Measurements from ENCODE around the gene A2M. TPM values are rescaled to one million over a fixed set of nuclear protein-coding genes. Genes with fewer than 3 reads are reported as not detected.

Gene A2M
- total and polyA plus RNA-seq, 2 of the 4 experiments (the other 2 are of a cell fraction) = 1.1 to 3.2 TPM

DNA sequence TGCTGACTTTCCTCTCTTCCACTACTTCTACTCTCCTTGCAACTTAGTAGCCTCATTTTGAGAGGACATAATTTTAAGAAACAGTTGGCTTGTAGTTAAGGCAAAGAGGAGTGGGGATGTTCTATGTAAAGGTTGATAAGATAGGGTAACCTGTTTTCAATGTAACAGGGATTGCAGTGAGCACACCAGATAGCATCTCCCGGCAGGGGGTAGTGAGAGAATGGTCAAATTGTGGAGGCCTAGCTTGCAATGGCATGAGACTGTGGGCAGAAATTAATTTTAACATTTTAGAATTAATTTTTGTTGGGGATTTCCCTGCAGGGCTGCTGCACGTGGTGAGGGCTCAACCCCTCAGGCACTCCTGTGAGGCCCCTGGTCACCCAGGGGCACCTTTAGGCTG lies 84.9 kb downstream of the A2M start:
- WGBS, 2 experiments (ENCODE audit: extremely low coverage in 2 of 2, insufficient read length in 1 of 2) = no CpG with 5 or more reads among the region's 2 CpGs

More for the DNA sequence above, 84.9 kb downstream of the A2M start:
- no peak overlapping the region for H2BK15ac ChIP-seq (ENCODE audit: low read depth, low read length)
- intact Hi-C loops (cut with micrococcal nuclease) = no loop called here
- no peak overlapping the region for H3K23ac ChIP-seq (ENCODE audit: low read depth, low read length)
- DNase-seq (no peak), ATAC-seq (ENCODE audit: low read depth) (no peak)
- no TSS peak for BruUV-seq (replicated peaks)
- CTCF ChIA-PET = interaction anchor here (0.9 kb wide), 1 partner anchor 19 kb away, joined by 3 read pairs; no protein-coding TSS in a partner anchor
- no peak overlapping the region for H2BK120ac ChIP-seq (ENCODE audit: low read depth, low read length)
- H3K36me3 ChIP-seq (ENCODE audit: control insufficient read depth, insufficient read depth, low read length) = no peaks in the 10 kb centered on the region
- dilution Hi-C loops (cut with HindIII; ENCODE audit: low sequenced_read_pairs, unreplicated experiment) = no loop called here
- no peak overlapping the region for H4K8ac ChIP-seq (ENCODE audit: low read depth in 2 of 2, low read length in 2 of 2)
- no peak overlapping the region for H3K14ac ChIP-seq (replicated peaks; ENCODE audit: low read depth, low read length)
- in situ Hi-C loops (cut with MboI; ENCODE audit: low sequenced_read_pairs) = no loop called here
- H2AFZ ChIP-seq (replicated peaks; ENCODE audit: low read length, poor library complexity) = no peak overlapping the region
- H4K5ac ChIP-seq (ENCODE audit: low read depth, low read length) = no peak overlapping the region
- POLR2A ChIA-PET (ENCODE audit: unreplicated experiment) = no interaction called here
- H2BK20ac ChIP-seq (ENCODE audit: low read depth, low read length) = no peak overlapping the region
- no peak overlapping the region for H3K4me2 ChIP-seq (ENCODE audit: low read depth, low read length)
- no peaks in the 10 kb centered on the region for H4K20me1 ChIP-seq (ENCODE audit: insufficient read depth, low read length)
- no peak overlapping the region for H2BK5ac ChIP-seq (ENCODE audit: low read depth, low read length, poor library complexity, severe bottlenecking)
- no peak overlapping the region for H2AK9ac ChIP-seq (replicated peaks; ENCODE audit: low read depth, low read length, poor library complexity)
- no peak overlapping the region for H3K18ac ChIP-seq (ENCODE audit: low read depth, low read length)
- H3K4ac ChIP-seq (ENCODE audit: low read depth, low read length) = no peak overlapping the region
- no peak overlapping the region for H3K9ac ChIP-seq (ENCODE audit: low read depth, low read length)
- H3K56ac ChIP-seq (ENCODE audit: extremely low read depth, insufficient read depth, low read length) = no peak overlapping the region
- H2AK5ac ChIP-seq (ENCODE audit: low read depth, low read length) = no peak overlapping the region
- H3K9me1 ChIP-seq (ENCODE audit: insufficient read depth, low read length) = no peaks in the 10 kb centered on the region
- H3K27me3 ChIP-seq (ENCODE audit: control insufficient read depth, insufficient read depth, low read length) = no peaks in the 10 kb centered on the region
- TF ChIP-seq POLR2A (IDR thresholded peaks at IDR 0.05; ENCODE audit: low read depth, low read length) = no peak
- no peak for TF ChIP-seq CHD1 (IDR thresholded peaks at IDR 0.05; ENCODE audit: low read depth, low read length)
- TF ChIP-seq MAFK (IDR thresholded peaks at IDR 0.05; ENCODE audit: low read depth, low read length) = no peak
- TF ChIP-seq BHLHE40 (IDR thresholded peaks at IDR 0.05; ENCODE audit: low read depth, low read length) = no peak
- TF ChIP-seq, protein P1, sequence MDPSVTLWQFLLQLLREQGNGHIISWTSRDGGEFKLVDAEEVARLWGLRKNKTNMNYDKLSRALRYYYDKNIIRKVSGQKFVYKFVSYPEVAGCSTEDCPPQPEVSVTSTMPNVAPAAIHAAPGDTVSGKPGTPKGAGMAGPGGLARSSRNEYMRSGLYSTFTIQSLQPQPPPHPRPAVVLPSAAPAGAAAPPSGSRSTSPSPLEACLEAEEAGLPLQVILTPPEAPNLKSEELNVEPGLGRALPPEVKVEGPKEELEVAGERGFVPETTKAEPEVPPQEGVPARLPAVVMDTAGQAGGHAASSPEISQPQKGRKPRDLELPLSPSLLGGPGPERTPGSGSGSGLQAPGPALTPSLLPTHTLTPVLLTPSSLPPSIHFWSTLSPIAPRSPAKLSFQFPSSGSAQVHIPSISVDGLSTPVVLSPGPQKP (IDR thresholded peaks at IDR 0.05; ENCODE audit: borderline replicate concordance, low read depth, low read length) = no peak
- no peak for TF ChIP-seq NFE2L2 (IDR thresholded peaks at IDR 0.05; ENCODE audit: low read depth, low read length)
- no peak for TF ChIP-seq RAD21 (IDR thresholded peaks at IDR 0.05; ENCODE audit: low read length)
- TF ChIP-seq, protein P2, sequence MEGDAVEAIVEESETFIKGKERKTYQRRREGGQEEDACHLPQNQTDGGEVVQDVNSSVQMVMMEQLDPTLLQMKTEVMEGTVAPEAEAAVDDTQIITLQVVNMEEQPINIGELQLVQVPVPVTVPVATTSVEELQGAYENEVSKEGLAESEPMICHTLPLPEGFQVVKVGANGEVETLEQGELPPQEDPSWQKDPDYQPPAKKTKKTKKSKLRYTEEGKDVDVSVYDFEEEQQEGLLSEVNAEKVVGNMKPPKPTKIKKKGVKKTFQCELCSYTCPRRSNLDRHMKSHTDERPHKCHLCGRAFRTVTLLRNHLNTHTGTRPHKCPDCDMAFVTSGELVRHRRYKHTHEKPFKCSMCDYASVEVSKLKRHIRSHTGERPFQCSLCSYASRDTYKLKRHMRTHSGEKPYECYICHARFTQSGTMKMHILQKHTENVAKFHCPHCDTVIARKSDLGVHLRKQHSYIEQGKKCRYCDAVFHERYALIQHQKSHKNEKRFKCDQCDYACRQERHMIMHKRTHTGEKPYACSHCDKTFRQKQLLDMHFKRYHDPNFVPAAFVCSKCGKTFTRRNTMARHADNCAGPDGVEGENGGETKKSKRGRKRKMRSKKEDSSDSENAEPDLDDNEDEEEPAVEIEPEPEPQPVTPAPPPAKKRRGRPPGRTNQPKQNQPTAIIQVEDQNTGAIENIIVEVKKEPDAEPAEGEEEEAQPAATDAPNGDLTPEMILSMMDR (conservative IDR thresholded peaks at IDR 0.05; ENCODE audit: low read depth, low read length) = no peak
- TF ChIP-seq CEBPB (IDR thresholded peaks at IDR 0.05; ENCODE audit: low read depth, low read length) = no peak
- TF ChIP-seq MXI1 (IDR thresholded peaks at IDR 0.05; ENCODE audit: borderline replicate concordance, low read depth, low read length) = no peak
- TF ChIP-seq FOS (IDR thresholded peaks at IDR 0.05; ENCODE audit: low read depth, low read length) = no peak
- TF ChIP-seq, protein P3, sequence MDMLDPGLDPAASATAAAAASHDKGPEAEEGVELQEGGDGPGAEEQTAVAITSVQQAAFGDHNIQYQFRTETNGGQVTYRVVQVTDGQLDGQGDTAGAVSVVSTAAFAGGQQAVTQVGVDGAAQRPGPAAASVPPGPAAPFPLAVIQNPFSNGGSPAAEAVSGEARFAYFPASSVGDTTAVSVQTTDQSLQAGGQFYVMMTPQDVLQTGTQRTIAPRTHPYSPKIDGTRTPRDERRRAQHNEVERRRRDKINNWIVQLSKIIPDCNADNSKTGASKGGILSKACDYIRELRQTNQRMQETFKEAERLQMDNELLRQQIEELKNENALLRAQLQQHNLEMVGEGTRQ (IDR thresholded peaks at IDR 0.05; ENCODE audit: low read depth, low read length) = no peak
- TF ChIP-seq RCOR1 (IDR thresholded peaks at IDR 0.05; ENCODE audit: insufficient replicate concordance, low read length) = no peak
- no peak for TF ChIP-seq SMC3 (IDR thresholded peaks at IDR 0.05; ENCODE audit: low read depth, low read length)
- TF ChIP-seq MAZ (IDR thresholded peaks at IDR 0.05; ENCODE audit: borderline replicate concordance, low read depth, low read length) = no peak
- TF ChIP-seq RFX5 (IDR thresholded peaks at IDR 0.05; ENCODE audit: low read depth, low read length) = no peak
- H3K4me3 ChIP-seq (ENCODE audit: insufficient read depth, low read depth, low read length) = no peak overlapping the region
- no peaks in the 10 kb centered on the region for H3K4me1 ChIP-seq (ENCODE audit: control insufficient read depth, insufficient read depth, low read length)
- no peak overlapping the region for H4K91ac ChIP-seq (ENCODE audit: insufficient read depth, low read depth, low read length)
- H3K79me1 ChIP-seq (ENCODE audit: low read depth in 1 of 2, low read length in 2 of 2) = no peaks in the 10 kb centered on the region
- no peak overlapping the region for H3K27ac ChIP-seq (ENCODE audit: insufficient read depth, low read length)
- H3K9me3 ChIP-seq (ENCODE audit: control insufficient read depth, insufficient read depth, low read length) = no peaks in the 10 kb centered on the region
